K562 (cell line): Measurements from ENCODE around the gene TSEN34. TPM values are rescaled to one million over a fixed set of nuclear protein-coding genes. Genes with fewer than 3 reads are reported as not detected.

Experiments
- ATF2 ChIP-seq: sonication (generic); formaldehyde crosslinking; IDR thresholded peaks from 2 replicates; pipeline ENCODE4 v1.8.1; 2022; ENCODE audit warnings: missing genetic modification reagents
- EHMT2 ChIP-seq: fragments of 450-650 bp; IDR thresholded peaks from 2 replicates; pipeline ENCODE4 v1.6.1; 2018; ENCODE audit warnings: antibody characterized with exemption
- MAZ ChIP-seq, 2 experiments: fragments of 450-650 bp in 1 of 2; sonication (generic) in 1 of 2; formaldehyde crosslinking; IDR thresholded peaks in 1 of 2; conservative IDR thresholded peaks in 1 of 2; 2 replicates each; pipeline versions ENCODE4 v1.4.0 to v1.5.0; 2020; ENCODE audit warnings: mild to moderate bottlenecking in 1 of 2, missing genetic modification reagents in 1 of 2
- NBN ChIP-seq: fragments of 450-650 bp; IDR thresholded peaks from 2 replicates; pipeline ENCODE4 v1.6.1; 2016; ENCODE audit warnings: low read depth, mild to moderate bottlenecking
- PHF20 ChIP-seq: fragments of 450-650 bp; IDR thresholded peaks from 2 replicates; pipeline ENCODE4 v1.6.1; 2018; ENCODE audit not compliant: partially characterized antibody
- POLR2G ChIP-seq: fragments of 200-400 bp; formaldehyde crosslinking; IDR thresholded peaks from 2 replicates; pipeline ENCODE4 v1.6.1; 2017; ENCODE audit warnings: low read depth, mild to moderate bottlenecking, antibody characterized with exemption, low read length, moderate library complexity
- RAD21 ChIP-seq, 2 experiments: fragments of 250-450 bp in 1 of 2; fragments of 450-650 bp in 1 of 2; sonication (Bioruptor Pico) in 1 of 2; formaldehyde crosslinking in 1 of 2; IDR thresholded peaks in 1 of 2; conservative IDR thresholded peaks in 1 of 2; 2 replicates each; pipeline versions ENCODE4 v1.4.0 to v1.8.0; 2020 to 2022; ENCODE audit warnings: mild to moderate bottlenecking in 2 of 2, moderate library complexity in 1 of 2
- RBBP5 ChIP-seq: fragments of 200-600 bp; sonication (generic); IDR thresholded peaks from 2 replicates; pipeline ENCODE4 v1.6.1; 2012; ENCODE audit warnings: borderline replicate concordance, mild to moderate bottlenecking, low read length, control low read depth, inconsistent platforms; ENCODE audit not compliant: insufficient read depth, poor library complexity, severe bottlenecking
- SIN3B ChIP-seq: fragments of 450-650 bp; IDR thresholded peaks from 2 replicates; pipeline ENCODE4 v1.6.1; 2017; ENCODE audit warnings: low read depth, mild to moderate bottlenecking, moderate library complexity
- SMC3 ChIP-seq: conservative IDR thresholded peaks from 2 replicates; pipeline ENCODE4 v1.6.1; 2011; ENCODE audit warnings: low read depth, low read length, improper control_type of control experiment; ENCODE audit not compliant: insufficient read depth
- ZBTB40 ChIP-seq, 2 experiments: fragments of 450-650 bp in 1 of 2; sonication (generic) in 1 of 2; formaldehyde crosslinking in 1 of 2; IDR thresholded peaks; 2 replicates each; pipeline versions ENCODE4 v1.7.1 to v1.9.0; 2016 to 2022; ENCODE audit warnings: inconsistent platforms in 1 of 2, mild to moderate bottlenecking in 1 of 2, missing genetic modification reagents in 1 of 2
- ZNF436 ChIP-seq: fragments of 250-450, 450-650 bp; sonication (Bioruptor Pico); formaldehyde crosslinking; IDR thresholded peaks from 2 replicates; pipeline ENCODE4 v1.7.0; 2020; ENCODE audit warnings: mild to moderate bottlenecking
- ZNF551 ChIP-seq: fragments of 250-450 bp; sonication (Bioruptor Pico); IDR thresholded peaks from 2 replicates; pipeline ENCODE4 v1.5.0; 2021; ENCODE audit warnings: mild to moderate bottlenecking, moderate library complexity
- polyA plus RNA-seq, 8 experiments: library from polyadenylated mRNA; depleted of rRNA in 4 of 8; stranded (reverse) in 5 of 8; unstranded in 3 of 8; fragments of >200 nt; fragmentation: Nextera tagmentation in 2 of 8; fragmentation: Illumina TruSeq in 1 of 8; extraction: Ambion mirVana in 2 of 8; extraction: Trizol in 1 of 8; gene quantifications; 2 replicates each; pipeline versions ENCODE4 v1.2.1 to v1.2.3, GENCODE V29; 2011 to 2014; ENCODE audit warnings: inconsistent platforms in 1 of 8, missing spikeins in 1 of 8
- total RNA-seq, 7 experiments: library from RNA; depleted of rRNA in 6 of 7; stranded (reverse); fragments of >200 nt in 6 of 7; fragmentation: Illumina TruSeq in 2 of 7; extraction: Trizol in 2 of 7; gene quantifications; 2 replicates each; pipeline versions ENCODE4 v1.2.1 to v1.2.3, GENCODE V29; 2011 to 2021; ENCODE audit warnings: low replicate concordance in 1 of 7
- TF ChIP-seq, protein P1 (sequence below): sonication (generic); formaldehyde crosslinking; IDR thresholded peaks from 2 replicates; pipeline ENCODE4 v1.8.0; 2022; ENCODE audit warnings: missing genetic modification reagents, mild to moderate bottlenecking, borderline replicate concordance

TSEN34 gene
- total and polyA plus RNA-seq, 9 of the 15 experiments (the other 6 are each of a cell fraction or from before 2014, with no cell fraction given): 3.1 to 57.6 (median 29.5) TPM

DNA sequence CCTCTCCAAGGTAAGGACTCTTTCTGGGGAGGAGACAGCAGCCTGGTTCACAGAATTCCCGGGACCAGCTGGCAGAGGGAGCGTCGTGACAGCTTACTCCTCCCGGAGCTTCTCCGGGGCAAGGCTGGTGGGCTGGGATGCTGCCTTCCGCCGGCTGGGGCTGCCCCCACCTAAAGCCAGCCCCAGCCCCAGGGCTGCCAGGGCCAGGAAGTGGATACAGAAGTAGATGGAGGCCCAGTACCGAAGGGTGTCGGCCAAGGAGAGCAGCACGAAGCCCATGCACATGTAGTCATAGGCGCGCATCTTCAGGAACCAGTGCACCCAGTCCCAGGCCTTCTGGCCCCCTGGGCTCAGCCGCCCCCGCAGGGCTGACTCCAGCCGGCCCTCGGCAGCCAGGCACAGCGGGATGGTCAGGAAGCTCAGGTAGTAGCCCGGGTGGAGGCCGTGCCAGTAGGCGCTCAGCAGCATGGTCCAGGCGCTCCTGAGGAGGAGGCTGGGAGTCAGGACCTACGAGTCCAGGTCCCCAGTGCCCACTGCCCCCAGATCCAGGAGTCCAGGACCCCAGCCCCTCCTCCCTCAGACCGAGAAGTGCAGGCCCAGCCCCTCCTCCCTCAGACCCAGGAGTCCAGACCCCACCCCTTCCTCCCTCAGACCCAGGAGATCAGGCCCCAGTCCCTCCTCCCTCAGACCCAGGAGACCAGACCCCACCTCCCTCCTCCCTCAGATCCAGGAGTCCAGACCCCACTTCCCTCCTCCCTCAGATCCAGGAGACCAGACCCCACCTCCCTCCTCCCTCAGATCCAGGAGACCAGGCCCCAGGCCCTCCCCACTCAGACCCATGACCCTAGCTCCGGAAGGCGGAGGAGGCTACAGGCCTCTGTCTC is 16.9 kb upstream of the TSEN34 start (continued):
- TF ChIP-seq ZBTB40 (IDR thresholded peaks at IDR 0.05): no peak
- no peak for TF ChIP-seq ZBTB40 (CRISPR knock-in tag; IDR thresholded peaks at IDR 0.05)
- TF ChIP-seq RBBP5: no peak
- TF ChIP-seq, protein P1, sequence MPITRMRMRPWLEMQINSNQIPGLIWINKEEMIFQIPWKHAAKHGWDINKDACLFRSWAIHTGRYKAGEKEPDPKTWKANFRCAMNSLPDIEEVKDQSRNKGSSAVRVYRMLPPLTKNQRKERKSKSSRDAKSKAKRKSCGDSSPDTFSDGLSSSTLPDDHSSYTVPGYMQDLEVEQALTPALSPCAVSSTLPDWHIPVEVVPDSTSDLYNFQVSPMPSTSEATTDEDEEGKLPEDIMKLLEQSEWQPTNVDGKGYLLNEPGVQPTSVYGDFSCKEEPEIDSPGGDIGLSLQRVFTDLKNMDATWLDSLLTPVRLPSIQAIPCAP (CRISPR knock-in tag): no peak
- no peak for TF ChIP-seq PHF20
- TF ChIP-seq SMC3: no peak
- no peak for TF ChIP-seq NBN
- TF ChIP-seq SIN3B: no peak
- 0 out of 4 replicates have a peak, but pooled peaks of 1 of the 2 experiments have one; percentile 27 for TF ChIP-seq MAZ (CRISPR knock-in tag; conservative IDR thresholded peaks at IDR 0.05 in 1 of 2, IDR thresholded peaks at IDR 0.05 in 1 of 2)
- TF ChIP-seq ZNF551: no peak
- no peak for TF ChIP-seq EHMT2
- TF ChIP-seq ATF2: no peak
- peak; percentile 77 for TF ChIP-seq POLR2G
- TF ChIP-seq RAD21 (CRISPR knock-in tag; conservative IDR thresholded peaks at IDR 0.05 in 1 of 2, IDR thresholded peaks at IDR 0.05 in 1 of 2): no peak
- no peak for TF ChIP-seq ZNF436 (CRISPR knock-in tag)
